GM06990 (cell line): ENCODE measurements around the gene ADPRHL1.

Experiments used
- DNase-seq: peaks from one replicate; pipeline ENCODE4 v3.0.0-alpha.2; 2011; ENCODE audit not compliant: insufficient read length; ENCODE audit errors: extremely low read depth
- H3K27me3 ChIP-seq: replicated peaks from 2 replicates; pipeline ENCODE4 v1.6.0; 2011; ENCODE audit warnings: low read length; ENCODE audit not compliant: control insufficient read depth, insufficient read depth
- H3K36me3 ChIP-seq: 2 replicates; pipeline ENCODE4 v1.5.1; 2011; ENCODE audit warnings: low read length; ENCODE audit not compliant: control insufficient read depth, insufficient read depth
- H3K4me3 ChIP-seq: replicated peaks from 2 replicates; pipeline ENCODE4 v1.5.1; 2011; ENCODE audit warnings: low read depth, mild to moderate bottlenecking, control low read depth, low read length
- TF ChIP-seq, protein P1 (sequence below): IDR thresholded peaks from 2 replicates; pipeline ENCODE4 v1.5.1; 2011; ENCODE audit warnings: low read length, control low read depth, mild to moderate bottlenecking, inconsistent platforms; ENCODE audit not compliant: insufficient read depth, poor library complexity, severe bottlenecking

The ADPRHL1 gene

DNA sequence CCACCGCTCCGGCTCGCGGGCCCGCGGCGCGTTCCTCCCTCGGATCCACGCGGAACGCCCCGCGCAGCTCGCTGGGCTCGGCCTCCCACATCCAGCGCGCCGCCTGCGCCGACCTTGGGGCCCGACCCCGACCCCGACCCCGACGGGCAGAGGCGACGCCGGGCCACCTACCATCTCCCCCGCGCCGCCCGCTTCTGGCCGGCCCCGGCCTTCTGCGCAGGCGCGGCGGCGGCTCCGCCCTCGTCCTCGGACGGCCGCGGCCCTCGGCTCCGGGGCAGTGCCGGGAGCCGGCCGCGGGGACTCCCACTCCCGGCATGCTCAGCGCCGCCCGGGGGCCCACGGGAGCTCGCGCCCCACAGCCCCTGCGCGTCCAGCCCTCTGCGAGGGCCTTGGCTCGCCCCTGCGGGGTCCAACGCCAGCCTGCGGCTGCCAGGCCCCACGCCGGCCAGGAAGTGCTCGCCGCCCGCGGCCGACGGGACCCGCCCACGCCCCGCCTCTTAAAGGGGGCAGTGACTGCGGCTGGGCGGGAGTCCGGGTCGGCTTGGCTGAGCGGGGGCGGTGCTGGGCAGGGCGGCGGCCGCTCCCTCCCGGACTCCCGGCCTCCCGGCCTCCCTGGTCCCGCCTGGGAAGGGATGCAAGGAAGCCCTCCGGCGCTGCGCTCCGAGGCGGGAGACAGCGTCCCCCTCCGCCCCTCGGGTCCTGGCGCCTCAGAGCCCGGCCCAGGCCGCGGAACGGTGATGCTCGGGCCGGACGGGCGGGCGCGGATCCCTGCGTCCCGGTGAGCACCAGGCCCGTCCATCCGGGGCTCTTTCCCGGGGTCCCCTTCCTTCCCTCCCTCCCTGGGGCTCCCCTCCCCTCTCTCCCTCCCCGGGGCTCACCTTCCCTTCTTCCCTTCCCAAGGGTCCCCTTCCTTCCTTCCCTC lies 37.5 kb upstream of the ADPRHL1 start, which contains the start of gene DCUN1D2:
DCUN1D2 (minus strand) TSS at position 216 of the 922 bp plus-strand sequence; CDS start at position 174, 42 bp downstream.
- DNase-seq: peak; percentile 95
- peaks cover 4% of the 10 kb centered on the region for H3K36me3 ChIP-seq
- no peaks in the 10 kb centered on the region for H3K27me3 ChIP-seq
- peak within 1 kb of the TSS; percentile 91 for H3K4me3 ChIP-seq
- TF ChIP-seq, protein P1, sequence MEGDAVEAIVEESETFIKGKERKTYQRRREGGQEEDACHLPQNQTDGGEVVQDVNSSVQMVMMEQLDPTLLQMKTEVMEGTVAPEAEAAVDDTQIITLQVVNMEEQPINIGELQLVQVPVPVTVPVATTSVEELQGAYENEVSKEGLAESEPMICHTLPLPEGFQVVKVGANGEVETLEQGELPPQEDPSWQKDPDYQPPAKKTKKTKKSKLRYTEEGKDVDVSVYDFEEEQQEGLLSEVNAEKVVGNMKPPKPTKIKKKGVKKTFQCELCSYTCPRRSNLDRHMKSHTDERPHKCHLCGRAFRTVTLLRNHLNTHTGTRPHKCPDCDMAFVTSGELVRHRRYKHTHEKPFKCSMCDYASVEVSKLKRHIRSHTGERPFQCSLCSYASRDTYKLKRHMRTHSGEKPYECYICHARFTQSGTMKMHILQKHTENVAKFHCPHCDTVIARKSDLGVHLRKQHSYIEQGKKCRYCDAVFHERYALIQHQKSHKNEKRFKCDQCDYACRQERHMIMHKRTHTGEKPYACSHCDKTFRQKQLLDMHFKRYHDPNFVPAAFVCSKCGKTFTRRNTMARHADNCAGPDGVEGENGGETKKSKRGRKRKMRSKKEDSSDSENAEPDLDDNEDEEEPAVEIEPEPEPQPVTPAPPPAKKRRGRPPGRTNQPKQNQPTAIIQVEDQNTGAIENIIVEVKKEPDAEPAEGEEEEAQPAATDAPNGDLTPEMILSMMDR: no peak

DNA sequence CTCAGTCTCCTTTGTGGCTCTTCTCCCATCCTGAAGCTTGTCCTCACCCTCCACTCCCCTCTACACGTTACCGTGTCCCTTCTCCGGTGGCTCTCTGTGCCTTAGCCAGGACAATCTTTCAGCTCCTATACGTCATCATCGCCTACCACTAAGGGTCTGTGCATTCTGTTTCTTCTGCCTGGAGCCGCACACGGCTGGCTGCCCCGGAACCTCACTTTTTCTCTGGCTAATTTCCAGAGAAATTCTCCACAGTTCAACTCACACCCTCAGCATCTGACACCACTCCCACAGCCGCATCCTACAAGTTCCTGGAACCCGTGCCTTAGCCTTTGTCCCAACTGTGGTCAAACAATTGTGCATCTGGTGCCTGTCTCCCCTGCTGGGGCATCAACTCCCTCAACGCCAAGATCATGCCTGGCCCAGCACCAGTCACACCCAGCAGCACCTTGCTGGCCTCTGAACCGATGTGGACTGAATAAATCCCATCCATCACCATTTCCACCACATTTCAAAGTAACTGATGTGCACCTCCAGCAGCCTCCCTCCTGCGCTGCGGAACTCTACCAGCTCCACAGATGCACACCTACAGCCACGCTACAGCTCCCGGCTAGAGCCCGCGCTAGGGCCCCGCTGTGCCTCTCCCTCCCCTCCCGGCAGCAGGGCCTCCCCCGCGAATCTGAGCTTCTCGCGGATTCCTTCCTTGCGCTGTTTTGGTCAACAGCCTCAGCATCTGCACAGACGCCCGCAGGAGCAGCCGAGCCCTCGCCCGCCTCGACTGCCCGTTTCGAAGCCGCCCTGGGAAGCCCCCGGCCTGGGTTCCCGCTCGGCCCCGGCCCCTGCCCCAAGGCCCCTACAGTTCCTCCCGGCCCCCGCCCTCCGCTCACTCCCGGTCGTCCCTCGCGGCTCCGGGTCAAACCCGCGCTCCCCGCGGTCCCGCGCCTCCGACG lies 36.5 kb upstream of the ADPRHL1 start:
- TF ChIP-seq, protein P1: no peak
- no peaks in the 10 kb centered on the region; the same call in 1 of the 2 replicates for H3K36me3 ChIP-seq
- H3K27me3 ChIP-seq: no peaks in the 10 kb centered on the region
- peak overlapping the region; percentile 91 for H3K4me3 ChIP-seq
- peak; percentile 50 for DNase-seq

DNA sequence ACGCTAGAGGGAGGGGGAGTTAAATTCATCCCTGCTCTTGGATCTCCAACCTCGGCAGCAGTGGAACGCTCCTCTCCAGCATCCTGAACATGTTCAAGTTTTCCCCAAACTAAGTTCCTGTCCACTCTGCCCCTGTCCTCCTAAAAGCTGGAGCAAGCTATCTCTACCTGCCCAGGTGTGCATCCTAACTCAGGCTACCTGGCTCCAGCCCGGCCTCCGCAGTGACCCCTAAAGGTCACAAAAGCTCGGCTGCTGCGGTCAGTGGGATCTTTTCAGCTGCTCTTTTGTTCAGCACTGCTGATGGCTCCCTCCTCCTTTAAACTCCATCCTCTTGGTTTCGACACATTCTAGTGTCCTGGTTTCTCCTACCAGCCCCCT lies 35.9 kb upstream of the ADPRHL1 start:
- TF ChIP-seq, protein P1: no peak
- Histone ChIP-seq H3K27me3 (no peaks in the 10 kb centered on the region), H3K36me3 (no peaks in the 10 kb centered on the region), H3K4me3 (peak overlapping the region; percentile 91)
- DNase-seq: no peak

DNA sequence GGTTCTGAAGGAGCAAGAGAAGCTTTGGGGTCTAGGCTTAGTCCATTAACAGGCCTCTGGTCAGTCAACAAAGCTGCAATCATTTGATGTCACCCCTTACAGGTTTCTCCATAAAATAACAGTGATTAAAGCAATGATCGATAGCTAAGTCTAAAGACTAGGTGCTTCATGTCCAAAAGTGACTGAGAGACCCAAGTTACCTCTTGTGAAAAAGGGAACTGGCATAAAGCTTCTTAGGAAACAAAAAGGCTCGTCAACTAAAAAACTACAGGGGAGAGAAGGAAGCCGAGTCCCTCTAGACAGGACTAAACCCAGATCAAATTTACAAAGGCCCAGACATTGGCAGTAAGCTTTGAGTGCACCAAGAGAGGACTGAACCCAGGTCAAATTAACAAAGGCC lies 35.0 kb upstream of the ADPRHL1 start:
- Histone ChIP-seq H3K4me3 (no peak overlapping the region), H3K36me3 (no peaks in the 10 kb centered on the region), H3K27me3 (no peaks in the 10 kb centered on the region)
- no peak for DNase-seq
- TF ChIP-seq, protein P1: no peak

DNA sequence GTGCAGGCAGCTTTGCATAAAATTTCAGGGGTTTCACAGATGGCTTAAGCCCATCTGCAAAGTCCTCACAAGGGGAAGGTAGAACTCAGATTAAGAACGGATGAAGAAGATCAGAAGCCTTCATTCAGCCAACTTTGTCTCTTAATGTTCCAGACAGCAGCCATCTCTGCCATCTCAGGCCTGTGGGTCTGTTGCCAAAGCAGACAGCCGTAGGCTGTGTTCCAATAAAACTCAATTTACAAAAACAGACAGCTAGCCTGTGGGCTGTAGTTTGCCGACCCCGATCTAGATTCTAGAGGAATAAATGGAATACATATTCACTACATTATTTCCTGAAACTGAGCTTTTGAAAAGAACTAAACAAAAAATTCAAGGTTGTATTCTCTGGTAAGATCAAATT lies 33.4 kb upstream of the ADPRHL1 start:
- no peak for DNase-seq
- Histone ChIP-seq H3K4me3 (no peak overlapping the region), H3K27me3 (no peaks in the 10 kb centered on the region), H3K36me3 (no peaks in the 10 kb centered on the region)
- TF ChIP-seq, protein P1: no peak
